GM19025 (cell line): ENCODE measurements around the gene ZFYVE28.

ENCODE experiments used
- ATAC-seq: cut with Tn5 transposase; IDR thresholded peaks from one replicate; pipeline ENCODE4 v1.9.1; 2021; ENCODE audit warnings: mild to moderate bottlenecking, low read depth, moderate library complexity; ENCODE audit not compliant: unreplicated experiment

Gene ZFYVE28

DNA sequence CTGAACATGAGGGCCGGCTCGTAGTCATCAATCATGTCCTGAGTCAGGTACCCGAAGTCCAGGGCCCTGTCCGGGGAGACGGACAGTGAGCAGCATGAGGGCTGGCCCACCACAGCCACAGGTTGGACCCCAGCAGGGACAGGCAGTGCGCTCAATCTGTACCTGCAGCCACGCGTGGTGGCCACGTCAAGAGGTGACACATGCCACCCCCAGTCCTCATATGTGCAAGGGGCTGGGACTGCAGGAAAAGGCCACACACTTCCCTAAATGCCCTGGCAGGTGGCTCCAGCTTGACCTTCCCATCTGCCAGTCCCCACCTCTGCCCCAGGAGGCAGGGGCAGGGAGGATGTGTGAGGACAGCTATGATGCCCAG lies 82.7 kb downstream of the ZFYVE28 start:
- ATAC-seq, result no peak

GRCh38 chr4:2334826-2335728 lies 83.4 kb downstream of the ZFYVE28 start:
- no peak for ATAC-seq

DNA sequence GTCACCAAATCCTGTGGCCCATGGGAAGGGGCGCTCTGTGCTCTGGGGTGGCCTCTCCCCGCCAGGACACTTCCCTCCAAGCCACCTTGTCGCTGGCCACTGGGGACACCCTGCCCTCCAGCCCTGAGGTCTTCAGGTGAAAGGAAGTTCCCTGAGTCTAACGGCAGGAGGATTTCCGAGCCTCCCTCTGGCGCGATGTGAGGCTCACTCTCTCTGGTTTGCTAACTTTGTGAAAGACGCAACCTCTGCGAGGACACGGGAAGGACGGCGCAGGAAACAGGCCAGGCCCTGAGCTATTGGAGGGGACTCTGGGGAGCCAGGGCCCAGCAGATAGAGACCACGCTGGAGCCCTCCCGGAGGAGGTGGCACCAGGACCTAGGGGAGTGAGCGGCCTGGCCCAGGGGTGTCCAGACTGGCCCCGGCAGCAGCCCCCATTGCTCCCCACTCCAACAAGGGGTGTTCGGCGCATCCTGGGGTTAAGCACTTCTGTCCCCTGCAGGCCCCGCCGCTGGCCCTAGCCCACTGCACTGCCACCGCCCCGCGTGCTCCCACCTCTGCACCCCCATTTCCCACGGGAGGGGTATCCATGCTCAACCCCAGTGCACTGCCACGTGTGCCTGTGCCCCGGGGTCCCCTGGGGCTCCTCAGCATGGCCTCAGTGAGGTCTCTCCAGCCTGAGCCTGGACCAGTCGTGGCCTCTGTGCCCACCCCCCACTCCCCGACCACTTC lies 84.4 kb downstream of the ZFYVE28 start:
- ATAC-seq, result no peak

DNA sequence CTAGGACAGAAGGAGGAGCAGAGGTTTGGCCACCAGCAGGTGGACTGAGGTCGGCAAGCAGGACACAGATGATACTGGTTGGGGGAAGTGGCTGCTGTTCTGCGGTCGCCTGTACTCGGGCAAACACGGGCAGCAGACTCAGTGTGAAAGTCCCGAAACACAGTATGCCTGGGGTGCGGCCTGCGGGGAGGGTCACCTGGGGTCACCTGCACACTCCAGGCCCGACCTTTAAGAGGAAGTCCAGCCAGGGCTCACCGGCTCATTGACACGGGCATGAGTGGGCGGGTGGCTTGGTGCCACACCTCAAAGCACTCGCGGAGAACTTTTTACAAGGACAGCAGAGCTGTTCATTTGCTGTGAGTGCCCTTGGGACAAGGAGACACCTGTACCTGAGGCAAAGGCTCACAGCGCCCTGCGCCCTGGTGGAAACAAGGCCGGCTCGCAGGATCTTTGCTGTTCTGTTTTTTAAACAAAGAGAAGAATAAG lies 85.0 kb downstream of the ZFYVE28 start:
- no peak for ATAC-seq

- no peak for ATAC-seq
These were observed 85.5 kb downstream of the ZFYVE28 start for GRCh38 chr4:2332976-2333319.

DNA sequence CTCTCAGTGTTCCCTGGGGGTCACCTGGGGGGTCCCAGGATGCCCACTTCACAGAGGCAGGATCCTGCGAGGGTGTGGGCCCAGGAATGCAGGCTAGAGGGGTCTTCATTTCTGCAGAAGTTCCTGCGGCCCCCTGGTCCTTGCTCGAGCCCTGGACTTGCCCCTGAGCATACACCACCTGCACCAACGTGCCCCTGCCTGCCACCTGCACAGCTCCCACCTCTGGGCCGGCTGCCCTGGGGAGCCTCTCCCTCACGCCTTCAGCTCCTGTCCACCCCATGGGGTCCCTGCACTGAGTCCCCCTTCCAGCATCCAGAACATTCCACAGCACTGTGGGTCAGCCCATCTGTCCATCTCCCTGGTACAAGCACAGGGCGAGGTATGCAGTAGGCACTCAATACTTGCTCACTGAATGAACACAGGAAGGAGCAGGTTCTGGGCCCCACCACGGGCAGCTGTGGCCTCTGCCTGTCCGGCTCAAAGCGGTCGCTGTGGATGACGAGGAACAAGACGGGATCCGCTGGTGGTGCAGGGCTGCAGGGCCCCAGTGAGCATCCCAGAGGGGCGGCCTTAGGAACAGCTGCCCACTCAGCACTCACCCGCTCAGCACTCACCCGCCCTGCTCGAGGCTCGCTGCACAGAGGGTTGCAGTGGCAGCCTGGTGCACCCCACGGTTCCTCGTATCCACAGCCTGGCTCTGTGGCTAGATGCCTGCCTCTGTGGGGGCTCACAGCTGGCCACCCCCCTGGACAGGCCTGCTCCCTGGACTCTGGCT lies 86.1 kb downstream of the ZFYVE28 start:
- ATAC-seq, result no peak

GRCh38 chr4:2331519-2332200 lies 86.8 kb downstream of the ZFYVE28 start:
- ATAC-seq, result no peak

GRCh38 chr4:2331043-2331420 lies 87.4 kb downstream of the ZFYVE28 start:
- ATAC-seq, result no peak

GRCh38 chr4:2330091-2331042 lies 88.1 kb downstream of the ZFYVE28 start:
- ATAC-seq, result no peak

DNA sequence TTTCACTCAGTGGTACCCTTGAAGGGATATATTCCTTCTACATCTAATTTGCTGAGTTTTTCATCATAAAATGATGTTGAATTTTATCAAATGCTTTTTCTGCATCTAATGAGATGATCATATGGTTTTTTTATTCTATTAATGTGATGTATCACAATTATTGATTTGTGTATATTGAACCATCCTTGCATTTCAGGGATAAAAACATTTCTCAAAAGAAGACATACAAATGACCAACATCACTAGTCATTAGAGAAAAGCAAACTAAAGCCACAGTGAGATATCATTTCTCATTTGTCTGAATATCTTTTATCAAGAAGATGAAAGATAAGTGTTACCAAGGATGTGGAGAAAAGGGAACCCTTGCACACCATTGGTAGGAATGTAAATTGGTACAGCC lies 90.9 kb downstream of the ZFYVE28 start:
- ATAC-seq, result no peak

DNA sequence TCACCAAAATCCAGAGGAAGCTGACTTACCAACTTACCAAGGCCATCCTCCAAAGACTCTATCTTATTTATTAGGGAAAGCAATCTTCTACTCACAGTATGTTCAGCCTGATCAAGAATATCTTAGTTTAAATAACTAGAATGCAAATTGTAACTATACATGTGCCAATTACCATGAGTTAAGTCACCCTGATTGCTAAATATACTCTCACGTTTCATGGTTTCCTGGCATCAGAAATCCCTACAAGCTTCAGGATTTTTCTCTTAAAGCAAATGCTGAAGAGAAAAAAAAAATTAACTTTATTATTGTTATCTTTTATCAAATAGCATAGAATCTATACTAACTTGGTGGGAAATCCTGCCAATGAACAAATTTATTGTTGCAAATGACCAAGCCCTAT lies 93.6 kb downstream of the ZFYVE28 start:
- no peak for ATAC-seq

GRCh38 chr4:2322841-2323240 lies 95.6 kb downstream of the ZFYVE28 start:
- no peak for ATAC-seq

- ATAC-seq, result no peak
These were observed 96.2 kb downstream of the ZFYVE28 start for GRCh38 chr4:2322227-2322626.

DNA sequence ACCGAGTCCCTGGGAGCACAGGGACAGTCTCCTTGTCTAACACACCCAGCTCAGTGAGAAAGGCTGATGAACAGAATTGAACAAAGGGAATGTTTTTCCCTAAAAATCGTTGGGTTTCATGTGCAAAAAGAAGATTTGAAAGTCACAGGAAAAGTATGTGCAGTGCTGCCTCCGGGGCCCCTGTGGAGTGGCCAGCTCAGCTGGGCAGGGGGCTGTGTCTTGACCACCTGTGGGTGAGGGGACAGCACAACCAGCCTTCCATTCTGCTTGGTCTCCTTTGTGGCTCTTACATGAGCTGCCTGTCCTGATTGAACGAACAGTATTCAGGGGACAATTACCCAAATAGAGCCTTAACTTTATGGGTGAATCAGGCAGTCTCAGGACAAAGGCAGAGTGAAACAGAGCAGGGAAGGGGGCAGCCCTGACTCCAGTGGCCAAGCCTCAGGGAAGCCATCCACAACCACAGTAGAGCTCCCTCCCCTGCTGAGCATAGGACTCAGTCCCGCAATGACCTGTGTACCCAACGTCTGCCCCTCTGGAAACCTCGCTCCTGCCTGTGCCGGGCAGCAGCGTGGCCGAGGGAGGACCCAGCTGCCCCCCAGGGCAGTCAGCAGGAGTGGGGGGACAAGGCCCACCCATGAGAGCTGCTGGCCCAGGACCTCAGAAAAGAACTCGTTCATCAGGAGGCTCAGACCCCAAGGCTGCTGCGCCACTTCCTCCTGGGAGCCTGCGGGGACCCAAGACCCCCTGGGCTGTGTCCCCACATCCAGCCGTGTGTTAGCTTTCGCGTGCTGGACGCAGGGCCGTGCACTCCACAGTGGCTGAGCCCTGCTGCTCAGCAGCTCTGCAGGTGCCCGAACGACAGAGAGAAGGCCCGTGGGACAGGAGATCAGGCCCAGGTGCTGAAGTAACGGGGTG lies 96.9 kb downstream of the ZFYVE28 start:
- no peak for ATAC-seq

- ATAC-seq, result no peak
These were observed 97.7 kb downstream of the ZFYVE28 start for GRCh38 chr4:2320746-2321145.

DNA sequence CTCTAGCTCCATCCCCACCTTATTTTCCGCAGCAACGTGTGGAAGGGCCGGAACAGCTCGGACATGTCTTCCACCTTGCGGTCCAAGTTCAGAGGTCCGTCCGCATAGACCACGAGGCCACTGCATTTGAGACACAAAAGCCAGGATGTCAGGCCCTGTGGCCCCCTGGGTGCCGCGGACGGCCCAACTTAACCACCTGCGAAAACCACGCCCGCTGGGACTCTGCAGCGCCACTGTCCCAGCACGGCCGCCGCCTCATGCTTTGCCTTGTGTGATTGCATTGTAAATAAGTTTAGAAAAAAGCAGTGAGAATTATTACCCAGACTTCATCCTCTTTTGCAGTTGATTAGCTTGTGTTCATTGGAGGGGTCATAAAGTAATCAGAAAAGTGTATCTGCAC lies 98.3 kb downstream of the ZFYVE28 start:
- no peak for ATAC-seq

DNA sequence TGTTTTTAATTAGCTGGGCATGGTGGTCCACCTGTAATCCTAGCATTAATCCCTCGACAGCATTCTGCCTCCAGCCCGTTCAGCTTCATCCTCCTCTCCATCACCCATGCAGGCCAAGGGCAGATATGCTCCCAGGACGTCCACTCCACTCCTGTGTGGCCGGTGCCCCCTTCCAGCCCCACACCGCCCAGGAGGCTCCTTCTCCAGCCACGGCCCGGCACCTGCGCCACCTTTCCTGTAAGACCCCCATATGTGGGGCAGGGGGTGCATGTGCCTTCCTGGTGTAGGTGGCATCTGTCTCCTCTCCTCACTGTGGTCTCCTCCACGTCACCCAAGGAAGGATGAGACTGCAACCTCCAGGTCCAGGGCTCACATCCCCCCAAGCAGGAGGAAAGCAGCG lies 99.6 kb downstream of the ZFYVE28 start:
- no peak for ATAC-seq

DNA sequence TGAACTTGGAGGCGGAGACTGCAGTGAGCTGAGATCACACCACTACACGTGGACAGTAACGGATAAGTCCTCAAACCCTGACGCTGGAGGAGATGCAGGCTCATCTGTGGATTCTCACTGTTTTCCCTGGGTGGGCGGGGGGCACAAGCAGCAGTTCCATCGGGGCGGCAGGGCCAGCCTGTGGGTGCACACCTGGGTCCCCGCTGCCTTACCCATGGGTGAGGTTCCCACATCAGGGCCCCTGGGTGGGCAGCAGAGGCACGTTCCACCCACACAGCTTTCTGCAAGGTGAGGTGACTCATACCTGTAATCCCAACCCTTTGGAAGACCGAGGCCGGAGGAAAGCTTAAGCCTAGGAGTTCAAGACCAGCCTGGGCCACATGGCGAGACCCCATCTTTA lies 100.0 kb downstream of the ZFYVE28 start:
- ATAC-seq, result no peak
